ENCODE data around the gene PGAM2.
"Not testable (repeated sequence)": the region's sequence is repeated elsewhere in the genome, so short reads cannot be mapped to it uniquely, and the experiment has no call there.

PGAM2 gene

GRCh38 chr7:44046321-44047061, 18.9 kb downstream of the PGAM2 start:
- DNase-seq: no peak

- DNase-seq: no peak
Observed at GRCh38 chr7:44045226-44046014, 19.9 kb downstream of the PGAM2 start.

GRCh38 chr7:44044315-44045225, 20.8 kb downstream of the PGAM2 start, which contains the start of gene DBNL:
TSS of gene DBNL (plus strand) at chr7:44044702. CDS start at chr7:44044738, 36 bp downstream.
- DNase-seq: peak; percentile 75

GRCh38 chr7:44043902-44044301, 21.5 kb downstream of the PGAM2 start:
- peak; percentile 30 for DNase-seq

GRCh38 chr7:44042221-44042620, 23.1 kb downstream of the PGAM2 start:
- DNase-seq: no peak

GRCh38 chr7:44040493-44040891, 24.9 kb downstream of the PGAM2 start:
- DNase-seq: peak; percentile 56

GRCh38 chr7:44039800-44040492, 25.4 kb downstream of the PGAM2 start:
- not testable (repeated sequence) for DNase-seq

- peak; percentile 96 for DNase-seq
Observed at GRCh38 chr7:44038961-44039558, 26.3 kb downstream of the PGAM2 start.

GRCh38 chr7:44038553-44038952, 26.8 kb downstream of the PGAM2 start:
- DNase-seq: not testable (repeated sequence)

GRCh38 chr7:44037951-44038350, 27.4 kb downstream of the PGAM2 start:
- DNase-seq: not testable (repeated sequence)

GRCh38 chr7:44036364-44036763, 29.0 kb downstream of the PGAM2 start:
- not testable (repeated sequence) for DNase-seq

GRCh38 chr7:44033971-44034844, 31.2 kb downstream of the PGAM2 start:
- not testable (repeated sequence) for DNase-seq

- DNase-seq: not testable (repeated sequence)
Observed at GRCh38 chr7:44032031-44032430, 33.3 kb downstream of the PGAM2 start.

- not testable (repeated sequence) for DNase-seq
Observed at GRCh38 chr7:44031319-44031718, 34.0 kb downstream of the PGAM2 start.

- not testable (repeated sequence) for DNase-seq
Observed at GRCh38 chr7:44030029-44030428, 35.3 kb downstream of the PGAM2 start.

GRCh38 chr7:44029433-44029832, 35.9 kb downstream of the PGAM2 start:
- not testable (repeated sequence) for DNase-seq

- not testable (repeated sequence) for DNase-seq
Observed at GRCh38 chr7:44022796-44023467, 42.4 kb downstream of the PGAM2 start.

GRCh38 chr7:44022069-44022468, 43.3 kb downstream of the PGAM2 start:
- not testable (repeated sequence) for DNase-seq

GRCh38 chr7:44019825-44020224, 45.5 kb downstream of the PGAM2 start:
- DNase-seq: not testable (repeated sequence)
